ENCODE results near the gene RSAD2.

RSAD2 gene

GRCh38 chr2:6931753-6932152, 54.2 kb downstream of the RSAD2 start:
- no peak overlapping the region for H3K9ac ChIP-seq
- no peak overlapping the region for H3K4me2 ChIP-seq (ENCODE audit: low read length)
- TF ChIP-seq CTCF (IDR thresholded peaks at IDR 0.05): no peak
- H3K36me3 ChIP-seq (ENCODE audit: control insufficient read depth, insufficient read depth, low read length): no peaks in the 10 kb centered on the region
- no peak overlapping the region for H3K4me3 ChIP-seq (ENCODE audit: low read depth, low read length)
- peaks cover 34% of the 10 kb centered on the region for H3K79me2 ChIP-seq
- H3K27ac ChIP-seq: no peak overlapping the region
- H3K4me1 ChIP-seq: peaks cover 18% of the 10 kb centered on the region
- no peaks in the 10 kb centered on the region for H3K9me3 ChIP-seq (ENCODE audit: control insufficient read depth, low read length)
- H3K27me3 ChIP-seq (ENCODE audit: control insufficient read depth, insufficient read depth, low read length): no peaks in the 10 kb centered on the region
- no peak overlapping the region for H2AFZ ChIP-seq

DNA sequence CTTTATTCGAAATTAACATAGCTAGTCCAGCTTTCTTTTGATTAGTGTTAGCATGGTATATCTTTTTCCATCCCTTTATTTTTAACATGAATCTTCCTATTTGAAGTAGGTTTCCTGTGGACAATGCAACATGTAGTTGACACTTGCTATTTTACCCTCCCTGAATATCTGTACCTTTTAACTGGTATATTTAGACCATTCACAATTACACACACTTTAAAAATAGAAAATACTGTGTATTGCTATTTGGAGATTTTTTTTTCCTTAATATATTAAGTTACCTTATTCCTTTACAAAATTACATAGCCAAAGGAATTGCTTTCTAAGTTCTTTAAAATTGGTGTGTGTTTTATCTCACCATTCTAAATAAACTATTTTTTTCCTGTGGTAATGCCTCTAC, 54.6 kb downstream of the RSAD2 start:
- Histone ChIP-seq H3K4me3 (ENCODE audit: low read depth, low read length) (no peak overlapping the region), H2AFZ (no peak overlapping the region), H3K4me1 (peaks cover 13% of the 10 kb centered on the region), H3K9ac (no peak overlapping the region), H3K27me3 (ENCODE audit: control insufficient read depth, insufficient read depth, low read length) (no peaks in the 10 kb centered on the region), H3K4me2 (ENCODE audit: low read length) (no peak overlapping the region), H3K27ac (no peak overlapping the region), H3K9me3 (ENCODE audit: control insufficient read depth, low read length) (no peaks in the 10 kb centered on the region), H3K36me3 (ENCODE audit: control insufficient read depth, insufficient read depth, low read length) (no peaks in the 10 kb centered on the region), H3K79me2 (peaks cover 38% of the 10 kb centered on the region)
- TF ChIP-seq CTCF (IDR thresholded peaks at IDR 0.05): no peak

DNA sequence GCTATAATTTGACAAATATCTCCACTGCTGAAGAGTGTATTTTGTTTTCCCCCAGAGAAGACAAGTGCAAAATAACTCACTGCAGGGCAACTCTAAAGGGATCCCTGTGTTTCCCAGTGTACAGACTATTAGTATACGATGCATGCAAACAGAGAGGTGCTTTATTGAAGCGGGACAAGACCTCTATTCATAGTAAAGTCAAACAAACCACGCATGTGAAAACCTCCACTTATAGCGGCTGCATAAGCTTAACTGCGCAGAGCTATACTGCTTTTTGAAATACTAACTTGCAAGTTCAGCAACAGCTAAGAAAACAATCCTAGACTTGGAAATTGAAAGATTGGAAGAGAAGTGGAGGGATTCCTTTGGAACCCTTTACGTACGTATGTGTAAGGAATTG, 55.3 kb downstream of the RSAD2 start:
- H3K9ac ChIP-seq: no peak overlapping the region
- no peak overlapping the region for H3K27ac ChIP-seq
- H3K4me3 ChIP-seq (ENCODE audit: low read depth, low read length): no peak overlapping the region
- H2AFZ ChIP-seq: no peak overlapping the region
- peaks cover 7% of the 10 kb centered on the region for H3K4me1 ChIP-seq
- TF ChIP-seq CTCF (IDR thresholded peaks at IDR 0.05): no peak
- peaks cover 45% of the 10 kb centered on the region for H3K79me2 ChIP-seq
- H3K4me2 ChIP-seq (ENCODE audit: low read length): no peak overlapping the region
- H3K27me3 ChIP-seq (ENCODE audit: control insufficient read depth, insufficient read depth, low read length): no peaks in the 10 kb centered on the region
- no peaks in the 10 kb centered on the region for H3K9me3 ChIP-seq (ENCODE audit: control insufficient read depth, low read length)
- no peaks in the 10 kb centered on the region for H3K36me3 ChIP-seq (ENCODE audit: control insufficient read depth, insufficient read depth, low read length)

- Histone ChIP-seq H3K79me2 (peaks cover 47% of the 10 kb centered on the region), H3K27ac (no peak overlapping the region), H3K4me1 (peaks cover 5% of the 10 kb centered on the region), H3K27me3 (ENCODE audit: control insufficient read depth, insufficient read depth, low read length) (no peaks in the 10 kb centered on the region), H3K9me3 (ENCODE audit: control insufficient read depth, low read length) (no peaks in the 10 kb centered on the region), H3K36me3 (ENCODE audit: control insufficient read depth, insufficient read depth, low read length) (no peaks in the 10 kb centered on the region), H2AFZ (no peak overlapping the region), H3K4me3 (ENCODE audit: low read depth, low read length) (no peak overlapping the region), H3K9ac (no peak overlapping the region), H3K4me2 (ENCODE audit: low read length) (no peak overlapping the region)
- TF ChIP-seq CTCF (IDR thresholded peaks at IDR 0.05): no peak
These were observed 56.3 kb downstream of the RSAD2 start for GRCh38 chr2:6933911-6934310.

- Histone ChIP-seq H3K4me3 (ENCODE audit: low read depth, low read length) (no peak overlapping the region), H3K9ac (no peak overlapping the region), H3K27ac (no peak overlapping the region), H3K27me3 (ENCODE audit: control insufficient read depth, insufficient read depth, low read length) (no peaks in the 10 kb centered on the region), H3K4me1 (peaks cover 5% of the 10 kb centered on the region), H3K9me3 (ENCODE audit: control insufficient read depth, low read length) (no peaks in the 10 kb centered on the region), H3K4me2 (ENCODE audit: low read length) (no peak overlapping the region), H3K36me3 (ENCODE audit: control insufficient read depth, insufficient read depth, low read length) (no peaks in the 10 kb centered on the region), H3K79me2 (peaks cover 48% of the 10 kb centered on the region), H2AFZ (no peak overlapping the region)
- no peak for TF ChIP-seq CTCF (IDR thresholded peaks at IDR 0.05)
These were observed 56.8 kb downstream of the RSAD2 start for GRCh38 chr2:6934345-6934744.

Measured in parathyroid adenoma (tissue), 2 donors.